ENCODE measurements around the gene CMSS1.

The CMSS1 gene

GRCh38 chr3:99843590-99844258 is 26.1 kb downstream of the CMSS1 start:
- ATAC-seq: peak; percentile 76

GRCh38 chr3:99845331-99845730 is 27.7 kb downstream of the CMSS1 start:
- no peak for TF ChIP-seq ARNTL (CRISPR knock-in tag; IDR thresholded peaks at IDR 0.05; ENCODE audit: borderline replicate concordance, low read depth)
- no peak for TF ChIP-seq RARB (CRISPR knock-in tag; IDR thresholded peaks at IDR 0.05)
- TF ChIP-seq ZNF70 (CRISPR knock-in tag; IDR thresholded peaks at IDR 0.05): no peak
- ATAC-seq: no peak

More at GRCh38 chr3:99843590-99844258, 26.1 kb downstream of the CMSS1 start:
- TF ChIP-seq ZFP3 (CRISPR knock-in tag; IDR thresholded peaks at IDR 0.05): no peak
- TF ChIP-seq ZFP30 (CRISPR knock-in tag; IDR thresholded peaks at IDR 0.05): no peak
- TF ChIP-seq GLIS3 (CRISPR knock-in tag; IDR thresholded peaks at IDR 0.05): no peak
- TF ChIP-seq BACH2 (CRISPR knock-in tag; IDR thresholded peaks at IDR 0.05; ENCODE audit: borderline replicate concordance): no peak
- no peak for TF ChIP-seq OSR1 (CRISPR knock-in tag; IDR thresholded peaks at IDR 0.05)
- no peak for TF ChIP-seq ISL1 (CRISPR knock-in tag; IDR thresholded peaks at IDR 0.05)
- TF ChIP-seq RARB (CRISPR knock-in tag; IDR thresholded peaks at IDR 0.05): no peak
- no peak for TF ChIP-seq SNAI2 (CRISPR knock-in tag; IDR thresholded peaks at IDR 0.05)
- TF ChIP-seq, protein P1, sequence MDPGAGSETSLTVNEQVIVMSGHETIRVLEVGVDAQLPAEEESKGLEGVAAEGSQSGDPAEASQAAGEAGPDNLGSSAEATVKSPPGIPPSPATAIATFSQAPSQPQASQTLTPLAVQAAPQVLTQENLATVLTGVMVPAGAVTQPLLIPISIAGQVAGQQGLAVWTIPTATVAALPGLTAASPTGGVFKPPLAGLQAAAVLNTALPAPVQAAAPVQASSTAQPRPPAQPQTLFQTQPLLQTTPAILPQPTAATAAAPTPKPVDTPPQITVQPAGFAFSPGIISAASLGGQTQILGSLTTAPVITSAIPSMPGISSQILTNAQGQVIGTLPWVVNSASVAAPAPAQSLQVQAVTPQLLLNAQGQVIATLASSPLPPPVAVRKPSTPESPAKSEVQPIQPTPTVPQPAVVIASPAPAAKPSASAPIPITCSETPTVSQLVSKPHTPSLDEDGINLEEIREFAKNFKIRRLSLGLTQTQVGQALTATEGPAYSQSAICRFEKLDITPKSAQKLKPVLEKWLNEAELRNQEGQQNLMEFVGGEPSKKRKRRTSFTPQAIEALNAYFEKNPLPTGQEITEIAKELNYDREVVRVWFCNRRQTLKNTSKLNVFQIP (CRISPR knock-in tag; IDR thresholded peaks at IDR 0.05; ENCODE audit: borderline replicate concordance, low read depth): no peak
- no peak for TF ChIP-seq ZC3H10 (CRISPR knock-in tag; IDR thresholded peaks at IDR 0.05)

DNA sequence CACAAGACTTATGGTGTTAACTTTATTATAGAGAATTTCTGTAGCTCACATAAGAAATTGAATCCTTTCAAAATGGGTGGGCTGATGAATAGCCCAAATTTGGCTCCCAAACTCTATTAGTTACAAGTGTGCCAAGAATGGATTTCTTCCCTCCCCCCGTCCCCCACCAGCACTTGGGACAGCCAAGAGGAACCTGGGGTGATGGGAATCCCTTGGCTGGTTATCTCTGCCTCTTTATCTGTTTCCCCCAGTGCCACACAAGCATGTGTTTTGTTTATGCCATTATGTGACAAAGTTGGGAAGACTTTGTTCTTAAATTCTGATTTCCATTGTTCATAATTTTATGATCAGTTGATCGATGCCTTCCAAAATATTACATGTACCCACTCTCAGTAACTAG is 28.3 kb downstream of the CMSS1 start:
- TF ChIP-seq ZFP3 (CRISPR knock-in tag; IDR thresholded peaks at IDR 0.05): no peak
- no peak for ATAC-seq

GRCh38 chr3:99846477-99847160 is 29.0 kb downstream of the CMSS1 start:
- ATAC-seq: no peak
- no peak for TF ChIP-seq TOX (CRISPR knock-in tag; IDR thresholded peaks at IDR 0.05; ENCODE audit: borderline replicate concordance)
- 0 out of 2 replicates have a peak, but pooled peaks have one; percentile 31 for TF ChIP-seq ISL1 (CRISPR knock-in tag; IDR thresholded peaks at IDR 0.05)

DNA sequence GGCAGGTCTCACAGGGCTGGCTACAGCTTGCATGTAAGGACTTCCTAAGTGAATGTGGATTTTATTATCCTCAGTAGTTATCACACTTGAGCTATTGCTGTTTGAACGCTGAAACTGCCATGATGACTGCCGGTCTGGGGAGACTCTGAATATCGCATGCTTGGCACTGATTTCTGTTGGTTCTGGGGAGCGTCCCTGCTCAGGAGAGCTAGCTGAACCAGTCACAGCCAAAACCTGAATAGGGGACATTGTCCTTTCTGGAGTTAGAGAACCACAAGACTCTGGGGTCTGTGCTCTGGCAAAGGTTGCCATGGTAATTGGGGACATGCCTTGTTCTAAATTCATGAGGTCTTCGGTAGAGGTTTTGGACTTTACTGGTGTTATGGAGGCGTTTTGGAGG is 30.8 kb downstream of the CMSS1 start:
- ATAC-seq: no peak

More for the DNA sequence above, 30.8 kb downstream of the CMSS1 start:
- TF ChIP-seq ESRRG (CRISPR knock-in tag; IDR thresholded peaks at IDR 0.05) (no peak), OSR1 (CRISPR knock-in tag; IDR thresholded peaks at IDR 0.05) (no peak), ZNF8 (CRISPR knock-in tag; IDR thresholded peaks at IDR 0.05) (no peak), ISL1 (CRISPR knock-in tag; IDR thresholded peaks at IDR 0.05) (no peak), RARB (CRISPR knock-in tag; IDR thresholded peaks at IDR 0.05) (no peak), CSRNP3 (CRISPR knock-in tag; IDR thresholded peaks at IDR 0.05) (no peak), ZNF70 (CRISPR knock-in tag; IDR thresholded peaks at IDR 0.05) (no peak), ZNF565 (CRISPR knock-in tag; conservative IDR thresholded peaks at IDR 0.05; ENCODE audit: low read depth) (no peak), BACH2 (CRISPR knock-in tag; IDR thresholded peaks at IDR 0.05; ENCODE audit: borderline replicate concordance) (no peak), CSDC2 (CRISPR knock-in tag; IDR thresholded peaks at IDR 0.05) (no peak), ZC3H10 (CRISPR knock-in tag; IDR thresholded peaks at IDR 0.05) (no peak), PPARA (CRISPR knock-in tag; IDR thresholded peaks at IDR 0.05; ENCODE audit: borderline replicate concordance) (no peak), ZFP3 (CRISPR knock-in tag; IDR thresholded peaks at IDR 0.05) (no peak), TOX (CRISPR knock-in tag; IDR thresholded peaks at IDR 0.05; ENCODE audit: borderline replicate concordance) (no peak), SNAI2 (CRISPR knock-in tag; IDR thresholded peaks at IDR 0.05) (no peak), ARNTL (CRISPR knock-in tag; IDR thresholded peaks at IDR 0.05; ENCODE audit: borderline replicate concordance, low read depth) (no peak)
- TF ChIP-seq, protein P1 (CRISPR knock-in tag; IDR thresholded peaks at IDR 0.05; ENCODE audit: borderline replicate concordance, low read depth): no peak
- TF ChIP-seq, protein P2, sequence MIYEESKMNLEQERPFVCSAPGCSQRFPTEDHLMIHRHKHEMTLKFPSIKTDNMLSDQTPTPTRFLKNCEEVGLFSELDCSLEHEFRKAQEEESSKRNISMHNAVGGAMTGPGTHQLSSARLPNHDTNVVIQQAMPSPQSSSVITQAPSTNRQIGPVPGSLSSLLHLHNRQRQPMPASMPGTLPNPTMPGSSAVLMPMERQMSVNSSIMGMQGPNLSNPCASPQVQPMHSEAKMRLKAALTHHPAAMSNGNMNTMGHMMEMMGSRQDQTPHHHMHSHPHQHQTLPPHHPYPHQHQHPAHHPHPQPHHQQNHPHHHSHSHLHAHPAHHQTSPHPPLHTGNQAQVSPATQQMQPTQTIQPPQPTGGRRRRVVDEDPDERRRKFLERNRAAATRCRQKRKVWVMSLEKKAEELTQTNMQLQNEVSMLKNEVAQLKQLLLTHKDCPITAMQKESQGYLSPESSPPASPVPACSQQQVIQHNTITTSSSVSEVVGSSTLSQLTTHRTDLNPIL (CRISPR knock-in tag; IDR thresholded peaks at IDR 0.05; ENCODE audit: low read depth): no peak

Data from SK-N-SH treated with all-trans-retinoic acid at 6 μM for 48 hours (cell line).